GM18498 (cell line): Measurements from ENCODE around the gene FTO.
A peak's percentile ranks its signal among the peaks of the same experiment; 100 is the strongest.
"Not testable (repeated sequence)": the region's sequence is repeated elsewhere in the genome, so short reads cannot be mapped to it uniquely, and the experiment has no call there.

Experiments
- ATAC-seq: cut with Tn5 transposase; IDR thresholded peaks from one replicate; pipeline ENCODE4 v1.9.1; 2021; ENCODE audit warnings: mild to moderate bottlenecking, moderate library complexity; ENCODE audit not compliant: unreplicated experiment

The FTO gene

DNA sequence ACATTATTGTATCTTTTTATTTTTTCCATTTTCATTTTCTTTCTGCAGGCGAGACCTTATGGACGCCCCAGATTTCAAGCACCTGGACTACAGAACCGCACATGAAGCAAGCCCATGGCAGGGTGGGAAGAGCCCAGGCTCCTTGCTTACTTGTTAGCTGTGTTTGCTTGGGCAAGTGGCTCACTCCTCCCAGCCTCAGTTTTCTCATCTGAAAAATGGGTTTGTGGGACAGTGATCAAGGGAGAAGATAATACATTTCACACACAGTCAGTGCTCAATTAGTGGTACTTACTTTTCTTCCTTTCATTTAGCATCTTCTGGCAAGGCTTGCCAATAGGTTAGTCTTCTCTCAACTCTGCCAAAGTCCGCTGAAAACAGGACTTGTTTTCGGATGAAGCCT lies 465.2 kb downstream of the FTO start:
- ATAC-seq: no peak

DNA sequence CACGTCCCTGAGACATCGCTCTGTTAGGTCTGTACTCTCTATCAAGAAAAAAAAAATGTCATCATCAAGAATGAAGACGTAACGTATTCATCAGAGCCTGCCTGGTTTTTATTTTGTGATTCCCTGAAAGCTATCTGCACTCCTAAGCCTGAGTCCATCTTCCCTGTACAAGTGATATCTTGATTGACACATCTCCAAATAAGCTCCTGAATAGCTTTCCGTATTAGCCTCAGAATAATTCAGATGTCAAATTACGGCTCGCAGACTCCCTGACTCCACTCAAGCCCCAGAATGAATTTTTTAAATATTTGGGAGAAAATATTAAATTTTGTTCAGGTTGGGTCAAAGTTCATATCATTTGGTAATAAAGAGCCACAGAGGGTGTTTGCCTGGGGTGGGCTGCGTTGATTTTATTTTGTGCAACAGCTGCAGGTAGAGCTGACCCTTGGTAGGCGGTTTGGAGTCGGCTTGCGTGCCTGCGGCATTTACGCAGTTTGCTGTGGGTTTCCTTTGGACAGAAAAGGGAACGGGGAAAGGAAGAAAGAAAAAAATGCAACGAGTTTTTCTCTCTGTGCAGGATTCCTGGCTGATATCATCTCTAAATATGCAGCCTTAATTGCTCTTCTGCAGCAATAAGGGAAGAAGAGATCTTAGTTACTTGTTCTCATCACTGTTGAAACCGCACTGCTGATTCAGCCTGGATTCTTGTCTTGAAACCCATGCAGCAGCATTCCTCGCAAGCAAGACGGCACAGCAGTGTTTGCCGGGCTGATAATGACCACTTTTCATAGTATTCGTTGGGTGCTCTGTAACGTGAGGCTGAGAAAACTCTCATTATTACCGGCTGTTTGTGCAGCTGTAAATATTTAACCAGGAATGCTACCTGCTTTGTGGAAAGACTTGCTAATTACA lies 467.9 kb downstream of the FTO start:
- ATAC-seq: no peak

DNA sequence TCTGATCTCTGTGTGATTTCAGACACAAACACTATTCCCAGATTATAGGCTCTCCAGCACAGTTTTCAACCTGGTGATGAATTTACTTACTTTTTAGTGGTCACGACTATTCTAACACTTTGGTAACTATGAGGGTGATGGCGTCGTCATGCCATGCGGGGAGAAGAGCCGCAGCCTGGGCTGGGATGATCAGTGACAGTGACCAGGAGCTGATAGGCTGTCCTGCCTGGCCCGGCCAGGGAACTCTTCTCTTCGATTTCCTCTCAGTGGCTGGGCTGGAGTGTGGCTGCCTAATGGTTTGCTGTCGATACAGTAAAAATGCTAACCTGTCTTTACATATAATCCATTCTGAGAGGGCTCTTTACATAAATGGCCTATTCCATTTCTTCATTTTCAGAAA lies 469.5 kb downstream of the FTO start:
- no peak for ATAC-seq

DNA sequence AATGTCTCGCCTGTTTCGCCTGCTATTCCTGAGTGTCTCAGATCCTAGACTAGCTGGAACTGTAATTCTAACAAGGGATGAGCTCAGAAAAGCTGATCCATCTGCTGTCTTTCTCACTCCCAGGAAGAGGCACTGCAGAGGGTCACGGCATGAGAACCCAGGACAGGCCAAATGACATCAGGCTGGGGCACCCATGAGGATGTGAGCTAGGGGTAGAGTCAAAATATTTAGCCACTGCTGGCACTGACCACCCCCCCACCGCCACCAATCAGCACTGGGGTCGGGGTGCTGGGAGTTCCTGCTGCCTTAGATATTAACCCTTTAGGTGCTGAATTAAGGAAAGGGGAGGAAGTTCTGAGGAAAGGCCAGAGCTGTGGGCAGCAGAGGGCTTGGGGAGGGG lies 470.2 kb downstream of the FTO start:
- no peak for ATAC-seq

DNA sequence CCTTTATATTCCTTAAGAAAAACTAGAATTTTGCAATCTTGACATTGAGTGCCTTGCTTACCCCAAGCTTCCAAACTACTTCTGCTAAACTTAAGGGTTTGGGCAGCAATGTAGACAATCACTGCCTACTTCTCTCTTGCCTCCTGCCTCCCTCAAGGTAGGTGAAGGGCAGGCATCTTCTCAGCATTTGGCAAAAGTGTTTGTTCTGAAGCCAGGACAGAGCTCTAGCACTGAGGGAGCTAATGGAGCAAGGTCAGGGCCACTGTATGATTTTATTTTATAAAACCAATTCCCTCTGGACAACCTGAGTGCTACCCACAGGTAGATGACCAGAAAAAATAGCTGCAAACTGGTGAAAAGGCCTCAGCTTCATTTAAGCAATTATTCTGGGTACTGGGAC lies 470.8 kb downstream of the FTO start:
- no peak for ATAC-seq

DNA sequence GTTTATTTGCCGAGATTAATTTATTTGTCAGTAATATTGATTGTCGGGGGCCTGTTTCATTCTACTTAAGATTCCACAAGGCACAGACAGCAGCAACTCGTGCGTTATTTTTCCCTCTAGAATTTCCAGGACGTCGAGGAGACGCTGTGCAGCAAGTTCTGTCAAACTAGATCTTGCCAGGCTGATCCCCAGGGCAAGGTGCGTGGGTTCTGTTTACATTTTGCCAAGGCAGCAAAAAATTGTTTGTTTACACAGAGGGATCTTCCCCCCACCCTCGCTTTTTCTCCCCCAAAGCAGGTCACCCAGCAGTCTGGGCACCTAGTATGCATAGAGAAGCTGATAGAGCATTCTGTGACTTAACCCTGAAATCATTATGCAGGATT lies 471.2 kb downstream of the FTO start:
- ATAC-seq: no peak

DNA sequence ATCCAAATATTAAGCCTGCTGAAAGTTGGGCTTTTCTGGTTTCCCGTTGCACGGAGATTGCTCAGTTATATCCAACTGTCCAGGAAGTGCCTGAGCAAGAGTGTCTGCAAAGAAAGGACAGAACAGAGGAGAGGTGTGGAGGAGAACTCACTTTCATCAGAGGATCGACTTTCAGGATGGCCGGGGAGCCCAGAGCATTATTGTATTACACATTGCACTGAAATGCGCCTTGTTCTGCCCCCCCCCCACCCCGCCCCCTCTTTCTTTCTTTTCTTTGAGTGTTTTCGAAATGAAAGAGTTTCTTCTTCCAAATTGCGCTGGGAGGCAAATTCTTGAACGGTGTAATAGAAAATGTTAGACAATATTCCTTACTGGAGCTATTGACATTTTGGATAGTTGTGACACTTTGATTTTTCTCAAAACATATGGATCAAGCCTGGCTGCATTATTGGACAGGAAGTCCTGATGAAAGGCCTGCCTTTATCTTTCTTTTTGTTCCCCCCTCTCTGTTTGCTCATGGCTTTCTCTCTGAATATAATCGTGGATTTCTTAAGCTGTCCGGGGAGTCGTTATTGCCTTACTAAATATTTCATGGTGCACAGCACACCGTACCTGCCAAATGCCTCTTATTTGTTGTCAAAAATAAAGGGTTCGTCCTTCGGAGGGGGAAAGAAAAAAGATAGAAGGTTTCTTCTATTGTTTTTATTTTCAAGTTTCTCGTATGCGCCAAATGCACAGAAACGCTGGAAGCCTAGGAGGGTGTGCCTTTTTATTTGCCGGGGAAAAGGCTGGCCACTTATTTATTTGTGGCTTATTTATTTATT lies 471.8 kb downstream of the FTO start:
- no peak for ATAC-seq

DNA sequence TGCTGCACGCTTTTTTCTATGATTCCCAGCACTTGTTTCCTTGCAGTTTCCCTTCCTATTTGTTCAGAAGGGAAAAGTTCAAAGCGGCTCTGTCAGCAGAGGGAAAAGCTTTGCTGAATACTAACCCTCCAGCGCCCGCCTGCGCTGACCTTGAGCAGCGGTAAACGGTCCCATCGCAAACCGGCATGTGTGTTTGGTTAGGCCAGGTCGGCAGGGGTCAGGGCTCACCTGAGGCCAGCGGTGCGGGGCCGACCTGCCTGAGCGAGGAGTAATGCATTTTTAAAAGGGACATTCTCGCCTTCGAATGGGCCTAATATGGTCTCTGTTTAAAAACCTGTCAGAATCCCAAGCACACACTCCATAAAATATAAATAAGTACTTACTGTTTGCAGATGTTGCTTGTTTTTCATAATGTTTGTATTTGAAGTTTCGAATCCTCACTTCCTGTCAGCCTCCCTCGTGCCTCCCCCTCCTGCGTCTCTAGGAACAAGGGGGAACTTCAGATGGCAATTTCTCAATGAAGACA lies 472.5 kb downstream of the FTO start:
- no peak for ATAC-seq

DNA sequence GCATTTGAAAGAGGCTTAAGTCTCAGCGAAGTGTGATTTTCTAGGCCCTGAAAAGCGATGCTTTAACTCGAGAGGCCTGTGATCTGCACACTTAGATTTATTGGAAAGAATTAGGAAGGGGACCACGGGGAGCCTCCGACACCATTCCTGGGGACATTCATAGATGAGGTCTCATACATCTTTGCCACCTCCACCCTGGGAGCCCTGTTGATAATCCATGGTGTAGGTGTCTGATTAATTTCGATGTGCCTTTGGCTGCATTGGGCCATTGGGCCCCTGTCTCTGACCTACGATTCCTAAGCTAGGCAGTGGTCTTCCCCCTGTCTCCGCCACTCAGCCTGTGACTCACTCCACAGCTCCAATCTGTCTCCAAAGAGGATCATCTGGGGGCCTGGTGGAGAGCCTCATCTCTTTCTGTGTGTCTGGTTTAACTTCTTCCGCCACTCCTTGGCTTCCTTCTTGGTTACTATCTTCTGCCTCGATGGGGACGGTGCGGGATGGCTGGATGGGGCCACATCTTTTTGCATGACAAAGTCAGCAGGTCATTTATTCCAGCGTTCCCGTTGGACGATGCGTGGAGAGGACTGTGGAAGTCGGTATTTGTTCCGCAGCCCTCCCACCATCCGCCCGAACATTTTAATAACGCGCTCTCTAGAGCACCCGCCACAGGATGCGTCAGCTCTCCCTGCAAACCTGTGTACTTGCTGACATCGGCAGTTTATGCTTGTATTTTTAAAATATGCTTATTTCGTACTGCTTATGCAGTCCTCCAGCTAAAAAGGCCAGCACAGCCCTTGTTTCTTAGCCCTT lies 473.3 kb downstream of the FTO start:
- ATAC-seq: no peak

DNA sequence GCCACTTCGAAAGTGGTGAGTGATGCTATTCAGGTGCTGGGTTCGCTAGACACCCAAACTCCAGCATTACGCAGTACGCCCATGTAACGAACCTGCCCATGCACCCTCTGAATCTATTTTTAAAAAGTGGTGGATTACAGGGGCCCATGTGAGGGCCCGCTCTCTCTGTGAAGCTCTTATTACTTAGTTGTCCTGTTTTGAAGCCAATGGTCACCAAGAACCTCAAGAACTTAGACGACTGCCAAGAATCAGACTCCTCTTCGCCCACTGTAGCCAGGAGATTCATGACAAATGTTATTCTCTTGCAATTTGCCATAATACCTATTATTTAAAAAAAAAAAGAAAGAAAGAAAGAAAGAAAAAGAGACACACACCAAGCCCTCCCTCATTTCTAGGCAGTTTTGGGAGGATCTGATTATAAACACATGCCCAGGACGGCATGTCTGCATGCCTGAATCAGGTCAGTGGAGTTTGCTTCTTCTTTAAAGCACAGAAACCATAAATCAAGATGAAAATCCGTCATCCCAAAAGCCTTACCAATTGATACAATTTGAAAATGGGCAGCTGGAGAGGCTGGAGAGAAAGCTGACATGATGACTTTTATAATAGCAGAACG lies 474.0 kb downstream of the FTO start:
- no peak for ATAC-seq

DNA sequence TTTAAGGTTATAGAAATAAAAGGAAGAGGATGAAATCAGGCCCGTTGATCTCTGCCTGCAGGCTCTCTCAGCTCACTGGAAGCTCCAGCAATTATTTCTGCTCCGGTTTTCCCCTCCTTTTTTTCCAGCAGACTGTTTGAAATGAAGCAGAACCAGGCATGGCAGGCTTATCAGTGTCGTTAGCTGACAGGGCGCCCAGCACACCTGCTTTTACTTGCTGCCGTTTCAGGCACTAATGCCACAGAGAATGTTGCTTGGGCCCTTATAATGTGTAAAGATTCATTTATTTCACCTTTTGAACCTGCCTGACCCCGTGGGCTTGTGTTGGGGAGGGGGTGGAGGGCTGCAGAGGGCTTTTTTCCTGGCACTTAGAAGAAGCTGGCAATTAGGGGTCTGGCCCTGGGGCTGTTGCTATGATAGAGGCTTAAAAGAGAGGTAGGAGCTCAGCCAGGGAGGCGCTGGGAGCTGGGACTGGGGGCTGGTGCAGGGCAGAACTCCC lies 474.6 kb downstream of the FTO start:
- ATAC-seq: no peak

DNA sequence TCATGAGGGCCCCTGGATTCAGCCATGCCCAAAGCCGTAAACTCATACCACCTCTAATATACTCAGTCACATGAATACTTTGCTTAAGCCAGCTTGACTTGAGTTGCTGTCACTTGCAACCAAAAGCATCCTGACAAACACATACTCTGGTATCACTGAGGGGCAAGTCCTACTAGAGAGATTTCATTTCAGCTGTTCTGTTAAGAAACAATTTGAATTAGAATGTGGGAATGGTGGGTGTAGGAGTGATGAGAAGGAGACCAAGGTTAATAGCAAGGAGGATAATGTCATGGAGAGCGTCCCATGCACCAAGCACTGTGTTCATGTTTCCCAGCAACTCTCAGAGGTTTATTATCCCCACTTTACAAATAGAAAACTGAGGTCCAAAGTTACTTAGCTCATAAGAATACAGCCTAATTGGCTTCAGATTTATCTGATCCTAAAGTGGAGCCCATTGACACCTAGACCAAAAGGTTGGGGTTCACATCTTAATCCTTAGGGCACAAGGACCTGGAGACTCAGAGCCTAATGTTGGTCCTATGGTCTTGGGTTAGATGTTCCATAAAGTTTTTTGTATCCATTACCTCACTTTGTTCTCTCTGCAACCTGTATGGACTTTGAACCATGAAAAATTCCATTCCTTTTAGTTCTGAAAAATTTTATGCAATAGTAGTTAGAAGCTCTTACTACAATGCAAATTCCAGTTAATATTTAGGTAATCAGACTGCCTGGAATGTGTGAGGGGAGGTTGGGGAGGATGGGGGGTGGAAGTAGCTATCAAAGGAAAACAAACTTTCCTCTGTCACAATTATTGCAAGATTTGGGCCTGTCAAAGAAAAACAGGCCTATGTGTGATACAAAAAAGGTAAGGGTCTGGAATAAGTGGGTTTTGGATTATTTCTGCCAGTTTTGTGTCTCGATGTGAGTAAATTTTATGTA lies 476.7 kb downstream of the FTO start:
- ATAC-seq: no peak

DNA sequence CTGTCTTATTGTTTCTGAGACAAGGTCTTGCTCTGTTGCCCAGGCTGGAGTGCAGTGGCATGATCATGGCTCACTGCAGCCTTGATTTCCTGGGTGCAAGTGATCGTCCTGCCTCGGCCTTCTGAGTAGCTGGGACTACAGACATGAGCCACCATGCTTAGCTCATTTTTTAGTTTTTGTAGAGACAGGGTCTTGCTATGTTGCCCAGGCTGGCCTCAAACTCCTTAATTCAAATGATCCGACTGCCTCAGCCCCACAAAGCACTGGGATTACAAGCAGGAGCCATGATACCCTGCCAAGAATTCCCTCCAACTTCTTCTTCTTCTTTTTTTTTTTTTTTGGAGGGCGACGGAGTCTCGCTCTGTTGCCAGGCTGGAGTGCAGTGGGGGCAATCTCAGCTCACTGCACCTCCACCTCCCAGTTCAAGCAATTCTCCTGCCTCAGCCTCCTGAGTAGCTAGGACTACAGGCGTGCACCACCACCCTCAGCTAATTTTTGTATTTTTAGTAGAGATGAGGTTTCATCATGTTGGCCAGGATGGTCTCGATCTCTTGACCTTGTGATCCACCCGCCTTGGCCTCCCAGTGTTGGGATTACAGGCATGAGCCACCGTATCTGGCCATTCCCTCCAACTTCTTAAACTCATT lies 477.9 kb downstream of the FTO start:
- not testable (repeated sequence) for ATAC-seq

DNA sequence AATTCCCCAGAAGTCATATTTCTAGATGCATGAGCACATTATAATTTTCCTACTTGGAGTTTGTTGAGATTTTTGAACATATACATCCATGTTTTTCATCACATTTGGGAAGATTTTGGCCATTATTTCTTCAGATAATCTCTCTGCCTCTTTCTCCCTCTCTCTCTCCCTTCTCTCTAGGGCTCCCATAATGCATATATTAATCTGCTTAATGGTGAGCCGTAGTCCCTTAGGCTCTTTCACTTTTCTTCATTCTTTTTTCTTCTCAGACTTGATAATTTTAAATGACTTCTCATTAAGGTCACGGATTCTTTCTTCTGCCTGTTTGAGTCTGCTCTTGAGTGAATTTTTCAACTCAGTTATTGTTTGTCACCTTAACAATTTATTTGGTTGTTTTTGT lies 481.1 kb downstream of the FTO start:
- ATAC-seq: no peak

DNA sequence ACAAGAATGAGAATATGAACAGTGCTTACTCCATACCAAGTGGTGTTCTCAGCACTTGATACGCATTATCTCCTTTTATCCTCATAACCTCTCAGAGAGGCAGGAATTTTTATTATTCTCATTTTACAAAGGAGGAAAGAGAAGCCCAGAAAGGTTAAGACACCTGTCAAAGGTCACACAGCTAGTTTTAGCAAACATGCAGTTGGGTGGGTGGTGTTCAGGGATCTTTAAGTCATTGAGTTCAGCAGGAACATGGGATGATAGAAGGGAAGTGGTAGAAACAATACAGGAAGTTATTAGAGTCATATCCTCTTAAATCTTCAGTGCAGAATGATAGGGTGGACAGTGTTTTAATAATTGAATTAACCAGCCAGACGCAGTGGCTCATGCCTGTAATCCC lies 487.2 kb downstream of the FTO start:
- ATAC-seq: no peak

DNA sequence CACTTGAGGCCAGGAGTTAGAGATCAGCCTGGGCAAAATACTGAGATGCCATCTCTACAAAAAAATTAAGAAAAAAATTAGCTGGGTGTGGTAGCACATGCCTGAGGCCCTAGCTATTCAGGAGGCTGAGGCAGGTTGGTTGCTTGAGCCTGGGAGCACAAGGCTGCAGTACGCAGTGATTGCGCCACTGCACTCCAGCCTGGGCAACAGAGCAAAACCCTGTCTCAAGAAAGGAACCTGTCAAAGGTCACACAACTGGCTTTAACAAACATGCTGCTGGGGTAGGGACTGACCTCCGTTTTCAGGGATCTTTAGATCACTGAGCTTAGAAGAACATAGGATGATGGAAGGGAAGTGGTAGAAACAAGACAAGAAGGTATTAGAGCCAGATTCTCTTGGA lies 487.6 kb downstream of the FTO start:
- no peak for ATAC-seq

DNA sequence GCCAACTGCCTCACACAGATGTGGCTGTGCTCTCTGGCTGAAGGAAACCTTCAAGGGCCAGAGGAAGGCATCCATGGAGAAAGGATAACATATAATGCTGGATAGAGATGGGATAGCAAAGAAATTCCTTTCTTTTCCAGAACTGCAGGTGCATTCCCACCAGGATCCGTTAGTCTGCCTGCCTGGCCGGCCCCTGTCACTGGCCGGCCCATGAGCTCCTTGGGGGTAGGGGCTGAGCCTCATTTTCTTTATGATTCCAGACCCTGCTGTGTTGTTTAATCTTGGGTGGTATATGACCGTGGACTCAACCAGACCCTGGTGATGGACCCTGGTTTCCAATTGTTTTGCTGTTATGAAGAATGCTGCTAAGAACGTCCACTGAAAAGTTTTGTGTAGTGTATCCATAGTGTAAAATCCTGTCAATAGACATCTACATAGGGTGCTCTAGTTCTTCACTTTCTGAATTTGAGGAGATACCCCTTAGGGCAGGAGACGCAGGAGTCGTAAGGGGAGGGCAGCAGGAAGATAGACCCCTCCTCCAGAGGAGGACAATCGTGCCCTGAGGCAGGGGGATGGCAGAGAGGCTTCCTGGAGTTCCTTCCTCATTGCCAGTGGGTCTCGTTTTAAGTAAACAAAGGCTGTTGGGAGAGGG lies 489.2 kb downstream of the FTO start:
- no peak for ATAC-seq

DNA sequence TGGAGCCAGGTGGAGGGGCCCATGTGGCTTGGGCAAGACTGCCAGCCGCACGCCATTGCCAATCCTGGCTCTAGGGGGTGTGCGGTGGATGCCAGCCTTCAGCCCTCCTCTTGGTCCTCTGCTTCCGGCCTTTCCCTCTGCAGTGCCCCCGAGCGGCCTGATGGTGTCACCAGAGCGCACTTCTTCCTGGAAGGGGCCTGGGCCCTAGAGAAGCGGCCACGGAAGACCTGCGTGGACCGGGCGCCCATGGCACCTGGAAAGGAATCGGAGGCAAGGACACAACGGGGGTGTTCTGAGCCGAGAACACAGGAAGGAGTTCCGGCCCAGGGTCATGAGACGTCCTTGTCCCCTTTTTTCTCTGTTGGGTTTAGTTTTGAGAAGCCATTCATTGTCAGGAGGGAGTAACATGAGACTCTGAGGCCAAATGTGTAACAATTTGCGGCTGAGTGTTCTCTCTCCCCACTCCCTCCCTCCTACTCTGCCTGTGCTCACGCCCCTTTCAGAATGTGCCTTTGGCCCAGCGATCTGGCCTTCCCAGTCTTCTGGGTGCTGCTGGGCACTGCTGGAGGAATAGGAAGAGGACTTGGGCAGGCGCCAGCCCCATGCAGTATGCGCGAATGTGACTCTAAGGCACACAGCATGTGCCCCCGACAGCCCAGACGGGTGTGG lies 489.8 kb downstream of the FTO start:
- peak; percentile 95 for ATAC-seq
